Measurements from ENCODE around the gene GPSM1.

DNA sequence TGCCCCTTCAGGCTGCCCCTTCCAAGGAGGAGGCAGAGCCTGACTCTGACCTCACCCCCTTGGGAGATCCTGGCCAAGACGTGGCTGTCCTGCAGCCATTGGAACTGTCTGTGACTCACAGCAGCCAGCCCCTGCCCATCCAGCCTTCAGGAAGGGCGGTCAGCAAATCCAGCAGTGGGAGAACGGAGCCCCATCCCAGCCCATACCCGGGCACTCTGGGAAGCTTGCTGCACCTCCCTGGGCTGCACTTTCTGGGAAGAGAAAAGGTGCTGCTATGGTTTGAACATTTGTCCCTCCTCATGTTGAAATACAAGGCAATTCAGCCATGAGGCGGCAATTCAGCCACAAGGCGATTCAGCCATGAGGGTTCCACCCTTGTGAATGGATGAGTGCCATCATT lies 47.9 kb upstream of the GPSM1 start:
- TF ChIP-seq POLR2A (IDR thresholded peaks at IDR 0.05) (no peak), POLR2AphosphoS5 (IDR thresholded peaks at IDR 0.05) (no peak)
- TF ChIP-seq, protein P1, sequence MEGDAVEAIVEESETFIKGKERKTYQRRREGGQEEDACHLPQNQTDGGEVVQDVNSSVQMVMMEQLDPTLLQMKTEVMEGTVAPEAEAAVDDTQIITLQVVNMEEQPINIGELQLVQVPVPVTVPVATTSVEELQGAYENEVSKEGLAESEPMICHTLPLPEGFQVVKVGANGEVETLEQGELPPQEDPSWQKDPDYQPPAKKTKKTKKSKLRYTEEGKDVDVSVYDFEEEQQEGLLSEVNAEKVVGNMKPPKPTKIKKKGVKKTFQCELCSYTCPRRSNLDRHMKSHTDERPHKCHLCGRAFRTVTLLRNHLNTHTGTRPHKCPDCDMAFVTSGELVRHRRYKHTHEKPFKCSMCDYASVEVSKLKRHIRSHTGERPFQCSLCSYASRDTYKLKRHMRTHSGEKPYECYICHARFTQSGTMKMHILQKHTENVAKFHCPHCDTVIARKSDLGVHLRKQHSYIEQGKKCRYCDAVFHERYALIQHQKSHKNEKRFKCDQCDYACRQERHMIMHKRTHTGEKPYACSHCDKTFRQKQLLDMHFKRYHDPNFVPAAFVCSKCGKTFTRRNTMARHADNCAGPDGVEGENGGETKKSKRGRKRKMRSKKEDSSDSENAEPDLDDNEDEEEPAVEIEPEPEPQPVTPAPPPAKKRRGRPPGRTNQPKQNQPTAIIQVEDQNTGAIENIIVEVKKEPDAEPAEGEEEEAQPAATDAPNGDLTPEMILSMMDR (IDR thresholded peaks at IDR 0.05), result no peak

All from sigmoid colon (tissue), 4 donors.